BE2C (cell line): ENCODE results near the gene ENOX1.

Experiments used
- DNase-seq: peaks from one replicate; pipeline ENCODE4 v3.0.0-alpha.2; 2020
- H3K27me3 ChIP-seq: fragments of 250-450 bp; sonication (Bioruptor Pico); 2 replicates; pipeline ENCODE4 v1.5.1; 2020; ENCODE audit warnings: mild to moderate bottlenecking
- H3K36me3 ChIP-seq: fragments of 250-450 bp; sonication (Bioruptor Pico); 2 replicates; pipeline ENCODE4 v1.5.1; 2020; ENCODE audit warnings: mild to moderate bottlenecking
- H3K4me1 ChIP-seq: fragments of 250-450 bp; sonication (Bioruptor Pico); 2 replicates; pipeline ENCODE4 v1.5.1; 2020
- H3K4me3 ChIP-seq: 2 replicates; pipeline ENCODE4 v1.5.1; 2011; ENCODE audit warnings: low read depth, low read length
- H3K9me3 ChIP-seq: fragments of 250-450 bp; sonication (Bioruptor Pico); 2 replicates; pipeline ENCODE4 v1.5.1; 2020
- TF ChIP-seq, protein P1 (sequence below): IDR thresholded peaks from 2 replicates; pipeline ENCODE4 v1.5.1; 2012; ENCODE audit warnings: mild to moderate bottlenecking, low read depth, low read length

Gene ENOX1

DNA sequence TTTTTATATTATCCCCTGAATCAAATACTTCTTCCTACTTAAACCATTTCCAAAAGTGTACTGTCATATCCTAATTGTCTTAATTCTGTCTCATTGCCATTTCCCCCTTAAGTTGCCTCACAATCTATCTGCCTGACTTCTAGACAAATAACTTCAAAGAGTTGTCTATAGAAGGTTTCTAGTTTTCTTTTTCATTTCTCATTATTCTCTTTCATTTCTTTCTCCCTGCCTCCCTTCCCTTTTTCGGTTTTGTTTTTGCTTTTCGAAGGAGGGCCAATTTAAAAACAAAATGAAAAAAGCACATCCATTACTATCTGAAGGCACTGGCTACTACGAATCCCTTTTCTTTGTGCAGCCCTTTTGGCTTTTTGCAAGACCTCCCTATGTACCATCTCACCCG is 396.2 kb downstream of the ENOX1 start:
- TF ChIP-seq, protein P1, sequence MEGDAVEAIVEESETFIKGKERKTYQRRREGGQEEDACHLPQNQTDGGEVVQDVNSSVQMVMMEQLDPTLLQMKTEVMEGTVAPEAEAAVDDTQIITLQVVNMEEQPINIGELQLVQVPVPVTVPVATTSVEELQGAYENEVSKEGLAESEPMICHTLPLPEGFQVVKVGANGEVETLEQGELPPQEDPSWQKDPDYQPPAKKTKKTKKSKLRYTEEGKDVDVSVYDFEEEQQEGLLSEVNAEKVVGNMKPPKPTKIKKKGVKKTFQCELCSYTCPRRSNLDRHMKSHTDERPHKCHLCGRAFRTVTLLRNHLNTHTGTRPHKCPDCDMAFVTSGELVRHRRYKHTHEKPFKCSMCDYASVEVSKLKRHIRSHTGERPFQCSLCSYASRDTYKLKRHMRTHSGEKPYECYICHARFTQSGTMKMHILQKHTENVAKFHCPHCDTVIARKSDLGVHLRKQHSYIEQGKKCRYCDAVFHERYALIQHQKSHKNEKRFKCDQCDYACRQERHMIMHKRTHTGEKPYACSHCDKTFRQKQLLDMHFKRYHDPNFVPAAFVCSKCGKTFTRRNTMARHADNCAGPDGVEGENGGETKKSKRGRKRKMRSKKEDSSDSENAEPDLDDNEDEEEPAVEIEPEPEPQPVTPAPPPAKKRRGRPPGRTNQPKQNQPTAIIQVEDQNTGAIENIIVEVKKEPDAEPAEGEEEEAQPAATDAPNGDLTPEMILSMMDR = no peak

DNA sequence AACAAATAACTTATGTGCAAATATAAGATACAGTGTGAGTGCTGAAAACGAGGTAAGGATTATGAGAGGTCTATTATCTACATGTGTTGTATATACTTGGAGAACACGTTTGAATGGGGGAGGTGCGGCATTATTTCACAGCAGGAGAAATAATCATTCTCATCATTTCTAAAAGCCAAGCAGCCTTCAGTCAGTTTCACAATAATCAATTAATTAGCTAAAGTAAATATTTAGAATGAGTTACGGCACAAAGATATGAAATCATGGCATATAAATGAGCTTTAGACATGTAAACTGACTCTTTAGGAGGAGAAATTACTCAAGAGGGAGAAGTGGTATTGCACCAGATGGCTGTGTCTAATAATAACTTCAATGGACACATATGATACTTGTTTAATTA is 396.8 kb downstream of the ENOX1 start:
- no peaks in the 10 kb centered on the region for H3K27me3 ChIP-seq
- no peak overlapping the region for H3K4me3 ChIP-seq
- TF ChIP-seq, protein P1 = no peak
- no peak for DNase-seq
- H3K4me1 ChIP-seq = no peaks in the 10 kb centered on the region
- H3K36me3 ChIP-seq = no peaks in the 10 kb centered on the region
- H3K9me3 ChIP-seq = no peaks in the 10 kb centered on the region

More for the DNA sequence above, 396.2 kb downstream of the ENOX1 start:
- Histone ChIP-seq H3K4me3 (no peak overlapping the region), H3K27me3 (no peaks in the 10 kb centered on the region), H3K36me3 (no peaks in the 10 kb centered on the region), H3K9me3 (no peaks in the 10 kb centered on the region), H3K4me1 (no peaks in the 10 kb centered on the region)
- DNase-seq = no peak

DNA sequence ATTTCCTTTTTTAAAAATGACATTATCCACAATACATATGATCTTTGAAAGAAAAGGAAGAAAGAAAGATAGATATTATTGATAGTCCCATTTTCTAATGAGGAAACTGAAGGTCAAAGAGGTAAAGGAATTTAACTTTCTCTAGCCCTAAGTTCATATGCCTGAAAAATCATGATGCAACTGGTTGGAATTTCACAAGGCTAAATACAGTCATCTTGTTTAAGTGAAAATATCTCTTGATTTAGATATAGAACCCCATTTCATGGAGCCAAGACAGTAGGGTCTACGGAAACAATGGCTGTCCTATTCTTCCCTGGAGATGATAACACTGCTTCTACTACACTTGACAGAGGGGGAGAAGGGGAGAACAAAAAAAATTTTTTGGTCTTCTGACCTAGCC is 397.2 kb downstream of the ENOX1 start:
- Histone ChIP-seq H3K9me3 (no peaks in the 10 kb centered on the region), H3K36me3 (no peaks in the 10 kb centered on the region), H3K4me3 (no peak overlapping the region), H3K4me1 (no peaks in the 10 kb centered on the region), H3K27me3 (no peaks in the 10 kb centered on the region)
- no peak for DNase-seq
- TF ChIP-seq, protein P1 = no peak

DNA sequence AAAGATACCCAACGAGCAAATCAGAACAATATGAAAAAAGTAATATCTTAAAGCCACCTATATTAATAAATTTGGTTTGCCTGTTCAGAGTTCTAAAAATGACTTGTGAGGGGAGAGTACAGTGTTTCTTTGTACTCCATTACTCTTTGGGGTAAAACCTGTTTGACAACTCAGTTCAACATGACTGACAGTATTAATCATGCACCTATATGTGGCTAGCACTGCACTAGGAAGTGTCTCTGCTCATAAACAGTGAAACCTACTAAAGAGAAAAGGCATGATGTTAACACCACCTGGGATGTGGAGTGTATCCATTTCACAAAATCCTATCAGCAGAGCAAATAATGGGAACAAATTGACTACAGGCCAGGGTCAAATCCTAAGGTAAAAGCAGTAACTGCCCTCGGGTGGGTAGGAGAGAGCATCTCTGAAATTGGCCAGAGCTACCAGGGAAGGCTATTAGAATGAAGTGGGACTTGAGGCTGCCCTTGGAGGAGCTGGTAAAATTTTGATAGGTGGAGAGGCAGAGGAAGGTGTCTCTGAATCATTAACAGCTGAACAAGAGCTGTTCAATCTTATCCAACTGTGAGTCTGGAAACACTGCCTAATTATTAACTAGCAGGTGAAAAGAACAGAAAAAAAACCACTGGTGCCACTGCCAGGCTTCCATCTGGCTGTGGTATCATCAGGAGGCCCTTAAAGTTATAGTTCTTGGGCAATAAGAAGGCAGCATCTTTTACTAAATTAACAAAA is 398.3 kb downstream of the ENOX1 start:
- Histone ChIP-seq H3K9me3 (no peaks in the 10 kb centered on the region), H3K36me3 (no peaks in the 10 kb centered on the region), H3K27me3 (no peaks in the 10 kb centered on the region), H3K4me3 (no peak overlapping the region), H3K4me1 (no peaks in the 10 kb centered on the region; the same call in 1 of the 2 replicates)
- TF ChIP-seq, protein P1 = no peak
- DNase-seq = no peak

GRCh38 chr13:43387880-43388279 is 398.9 kb downstream of the ENOX1 start:
- Histone ChIP-seq H3K4me3 (no peak overlapping the region), H3K27me3 (no peaks in the 10 kb centered on the region), H3K36me3 (no peaks in the 10 kb centered on the region), H3K4me1 (no peaks in the 10 kb centered on the region; the same call in 1 of the 2 replicates), H3K9me3 (no peaks in the 10 kb centered on the region)
- no peak for DNase-seq
- TF ChIP-seq, protein P1 = no peak

DNA sequence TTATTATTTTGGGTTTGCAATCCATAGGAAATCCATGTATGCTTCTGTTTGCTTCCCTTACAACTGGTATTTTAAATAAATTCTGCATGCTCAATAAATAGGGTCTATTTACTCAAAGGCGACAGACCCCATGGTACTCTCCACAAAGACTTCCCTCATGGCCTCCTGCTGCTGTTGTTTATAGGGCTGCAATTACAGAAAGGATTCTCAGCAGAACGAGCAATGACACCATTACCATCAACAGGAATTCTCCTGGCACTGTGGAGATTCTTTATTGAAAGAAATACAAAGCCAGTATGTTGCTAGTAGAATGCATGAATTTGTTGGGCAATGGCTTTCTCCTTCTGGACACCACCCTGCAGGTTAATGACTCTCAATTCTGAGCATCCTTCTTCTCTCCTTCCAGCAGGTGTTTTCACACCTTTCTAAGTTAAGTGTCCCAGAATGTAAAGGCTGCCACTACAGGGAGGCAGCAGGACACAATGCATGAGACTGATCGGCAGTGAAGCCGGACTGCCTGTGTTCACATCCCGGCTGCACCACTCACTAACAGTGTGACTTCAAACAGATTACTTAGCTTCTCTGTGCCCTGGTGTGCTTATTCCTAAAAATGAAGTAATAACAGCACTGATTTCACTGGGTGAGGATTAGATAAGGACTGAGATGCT is 403.1 kb downstream of the ENOX1 start:
- TF ChIP-seq, protein P1 = no peak
- no peak for DNase-seq
- H3K9me3 ChIP-seq = no peaks in the 10 kb centered on the region
- H3K27me3 ChIP-seq = no peaks in the 10 kb centered on the region
- H3K4me3 ChIP-seq = no peak overlapping the region
- H3K4me1 ChIP-seq = no peaks in the 10 kb centered on the region; the same call in 1 of the 2 replicates
- no peaks in the 10 kb centered on the region for H3K36me3 ChIP-seq
